Heart right ventricle (tissue), 16 donors: ENCODE measurements around the gene TTC16. TPM values are rescaled to one million over a fixed set of nuclear protein-coding genes. Genes with fewer than 3 reads are reported as not detected.

Experiments used
- ATAC-seq, 8 donors: fragments of 200-7000 bp; cut with Tn5 transposase; one replicate each; pipeline ENCODE4 v1.9.1; 2020; ENCODE audit warnings: mild to moderate bottlenecking in 8 of 8, moderate library complexity in 8 of 8, moderate number of reproducible peaks in 1 of 8
- DNase-seq, 2 donors: peaks; one replicate each; pipeline ENCODE4 v3.0.0-alpha.2; 2020
- H3K27ac ChIP-seq, 10 donors: fragments of 200-600 bp; sonication (generic) in 2 of 10; one replicate each; pipeline versions ENCODE4 v1.5.0 to v1.8.0; 2020 to 2022; ENCODE audit warnings: mild to moderate bottlenecking in 3 of 10
- H3K27me3 ChIP-seq, 7 donors: fragments of 200-600 bp; one replicate each; pipeline ENCODE4 v1.8.0; 2021 to 2022; ENCODE audit warnings: mild to moderate bottlenecking in 2 of 7
- H3K36me3 ChIP-seq, 9 donors: fragments of 200-600 bp; sonication (generic) in 1 of 9; one replicate each; pipeline versions ENCODE4 v1.5.0 to v1.8.0; 2020 to 2022; ENCODE audit warnings: mild to moderate bottlenecking in 2 of 9
- H3K4me1 ChIP-seq, 9 donors: fragments of 200-600 bp; sonication (generic) in 1 of 9; one replicate each; pipeline versions ENCODE4 v1.5.0 to v1.8.0; 2020 to 2022; ENCODE audit warnings: mild to moderate bottlenecking in 4 of 9
- H3K4me3 ChIP-seq, 10 donors: fragments of 200-600 bp; sonication (generic) in 2 of 10; one replicate each; pipeline versions ENCODE4 v1.5.0 to v1.8.0; 2020 to 2022; ENCODE audit warnings: mild to moderate bottlenecking in 7 of 10, moderate library complexity in 2 of 10
- H3K9me3 ChIP-seq, 11 donors: fragments of 200-600 bp in 10 of 11; sonication (generic) in 2 of 11; one replicate each; pipeline versions ENCODE4 v1.5.0 to v1.8.0; 2013 to 2022; ENCODE audit warnings: mild to moderate bottlenecking in 2 of 11, control low read depth in 1 of 11, moderate library complexity in 1 of 11
- WGBS, 2 donors: extraction: QIAGEN DNeasy Blood & Tissue Kit; methylation state at CpG; one replicate each; pipeline ENCODE4 v1.1.7; 2013; ENCODE audit warnings: inconsistent platforms in 1 of 2; 5-methylcytosine and 5-hydroxymethylcytosine counted together
- intact Hi-C, 10 donors: fragments of 100-400 bp; cut with DNase I; formaldehyde crosslinking; loops; one replicate each; pipeline versions ENCODE4 v1.11.1 to v1.14.2; 2022
- polyA plus RNA-seq, 2 donors: library from polyadenylated mRNA; stranded (reverse); fragments of 200-250 nt; gene quantifications; one replicate each; pipeline ENCODE4 v1.2.3, GENCODE V29; 2013
- total RNA-seq, 10 donors: library from RNA; stranded (reverse); fragmentation: NEBNext Ultra II Directional in 3 of 10; extraction: Animal tissue kit (Norgen Biotek cat#: 25700) in 3 of 10; gene quantifications; one replicate each; pipeline versions ENCODE4 v1.2.1 to v1.2.4, GENCODE V29; 2021 to 2023
- TF ChIP-seq, protein P1 (sequence below), 9 donors: fragments of 200-600 bp; sonication (generic) in 2 of 9; IDR thresholded peaks; one replicate each; pipeline versions ENCODE4 v1.5.0 to v1.8.0; 2021 to 2022; ENCODE audit warnings: antibody characterized with exemption in 9 of 9, mild to moderate bottlenecking in 5 of 9, moderate library complexity in 1 of 9
- donor health status: Arrhythmogenic right ventricular cardiomyopathy.
- donor health status: ischemic (EF 13 %, LVEDD 7.1; RV severe dilation, severe dysfunction).
- donor health status: healthy with polysubstance abuse.
- donor health status: DM: no; HTN: yes; CAD: no.
- donor health status: DM: no; HTN: no; CAD: no.
- donor health status: ischemic (EF 25% LVEDD 6.9; RV normal size, moderate dysfunction).
- donor health status: ischemic (EF 25% LVEDD 5.7; RV mildly dilated, moderate dysfunction).
- donor health status: healthy.
- donor health status: DM: yes; HTN: yes; CAD: no.
- donor health status: Ischemic cardiomyopathy.
- donor health status: ischemic (EF 35%, LVEDD 5.7; RV mildly dilated, moderate dysfunction).
- donor health status: nonischemic (EF 11% LVEDD 7.7; RV severe dilation, severe dysfunction).
- donor health status: DM: yes; HTN: yes; CAD: no.
- donor health status: PGD.
- donor health status: ischemic (EF 29% LVEDD 5.4; RV normal size, mild dysfunction).
- donor health status: nonischemic (EF 23%, LVEDD 6.1; RV moderate dilation, normal function).

TTC16 gene
- total and polyA plus RNA-seq, 12 donors = 0.04 to 1.4 (median 0.32) TPM; not detected in 1

DNA sequence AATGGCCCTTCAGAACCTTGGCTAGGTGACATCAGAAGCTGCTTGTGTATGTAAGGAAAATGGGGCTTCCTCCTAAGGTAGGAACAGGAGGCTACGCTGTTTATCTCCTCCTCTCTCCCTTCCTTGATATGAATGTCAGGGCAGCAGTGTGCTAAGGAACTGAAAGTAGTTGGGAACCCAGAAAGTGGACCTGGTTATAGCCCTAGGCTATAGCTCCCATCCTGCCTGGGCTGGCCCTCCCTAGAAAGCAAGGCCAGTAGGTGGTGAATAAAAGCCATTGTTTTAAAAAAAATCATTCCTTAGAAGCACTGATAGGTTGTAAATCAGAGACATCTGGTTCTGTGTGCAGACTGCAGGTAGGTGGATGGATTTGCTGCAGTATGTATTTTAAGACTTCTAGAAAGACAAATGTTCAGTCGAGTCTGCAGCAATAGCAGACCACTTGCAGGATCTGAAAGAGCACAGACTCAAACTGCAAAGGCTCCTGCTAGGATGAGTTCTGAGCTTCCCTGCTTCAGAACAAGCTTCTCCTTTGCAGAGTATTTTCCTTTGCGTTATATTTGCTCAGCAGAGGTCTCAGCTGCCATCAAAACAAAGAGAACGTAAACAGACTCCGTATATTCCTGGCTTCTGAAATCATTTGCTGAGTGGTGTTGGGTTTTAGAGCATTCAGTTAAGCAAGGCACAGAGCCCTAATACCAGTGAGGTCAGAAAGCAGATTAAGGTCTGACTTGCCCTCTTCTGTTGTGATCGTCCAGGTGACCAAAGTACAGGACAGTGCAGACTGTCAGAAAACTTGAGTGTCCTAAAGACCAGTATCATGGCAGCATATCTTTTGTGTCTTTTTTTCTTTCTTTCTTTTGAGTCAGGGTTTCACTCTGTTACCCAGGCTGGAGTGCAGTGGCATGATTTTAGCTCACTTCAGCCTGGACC lies 29.2 kb upstream of the TTC16 start:
- no peaks in the 10 kb centered on the region for H3K27me3 ChIP-seq
- H3K36me3 ChIP-seq = peaks cover 0 to 100% (median 61%) of the 10 kb centered on the region in 9 donors
- ATAC-seq (no peak), DNase-seq (no peak)
- no peak overlapping the region for H3K27ac ChIP-seq
- no peak overlapping the region for H3K4me3 ChIP-seq
- TF ChIP-seq, protein P1, sequence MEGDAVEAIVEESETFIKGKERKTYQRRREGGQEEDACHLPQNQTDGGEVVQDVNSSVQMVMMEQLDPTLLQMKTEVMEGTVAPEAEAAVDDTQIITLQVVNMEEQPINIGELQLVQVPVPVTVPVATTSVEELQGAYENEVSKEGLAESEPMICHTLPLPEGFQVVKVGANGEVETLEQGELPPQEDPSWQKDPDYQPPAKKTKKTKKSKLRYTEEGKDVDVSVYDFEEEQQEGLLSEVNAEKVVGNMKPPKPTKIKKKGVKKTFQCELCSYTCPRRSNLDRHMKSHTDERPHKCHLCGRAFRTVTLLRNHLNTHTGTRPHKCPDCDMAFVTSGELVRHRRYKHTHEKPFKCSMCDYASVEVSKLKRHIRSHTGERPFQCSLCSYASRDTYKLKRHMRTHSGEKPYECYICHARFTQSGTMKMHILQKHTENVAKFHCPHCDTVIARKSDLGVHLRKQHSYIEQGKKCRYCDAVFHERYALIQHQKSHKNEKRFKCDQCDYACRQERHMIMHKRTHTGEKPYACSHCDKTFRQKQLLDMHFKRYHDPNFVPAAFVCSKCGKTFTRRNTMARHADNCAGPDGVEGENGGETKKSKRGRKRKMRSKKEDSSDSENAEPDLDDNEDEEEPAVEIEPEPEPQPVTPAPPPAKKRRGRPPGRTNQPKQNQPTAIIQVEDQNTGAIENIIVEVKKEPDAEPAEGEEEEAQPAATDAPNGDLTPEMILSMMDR (IDR thresholded peaks at IDR 0.05) = no peak
- intact Hi-C loops = no loop called here
- H3K4me1 ChIP-seq = no peaks in the 10 kb centered on the region
- no peaks in the 10 kb centered on the region for H3K9me3 ChIP-seq
- 86 to 88% methylated on average over 6 of the region's 6 CpGs for WGBS, 2 donors

DNA sequence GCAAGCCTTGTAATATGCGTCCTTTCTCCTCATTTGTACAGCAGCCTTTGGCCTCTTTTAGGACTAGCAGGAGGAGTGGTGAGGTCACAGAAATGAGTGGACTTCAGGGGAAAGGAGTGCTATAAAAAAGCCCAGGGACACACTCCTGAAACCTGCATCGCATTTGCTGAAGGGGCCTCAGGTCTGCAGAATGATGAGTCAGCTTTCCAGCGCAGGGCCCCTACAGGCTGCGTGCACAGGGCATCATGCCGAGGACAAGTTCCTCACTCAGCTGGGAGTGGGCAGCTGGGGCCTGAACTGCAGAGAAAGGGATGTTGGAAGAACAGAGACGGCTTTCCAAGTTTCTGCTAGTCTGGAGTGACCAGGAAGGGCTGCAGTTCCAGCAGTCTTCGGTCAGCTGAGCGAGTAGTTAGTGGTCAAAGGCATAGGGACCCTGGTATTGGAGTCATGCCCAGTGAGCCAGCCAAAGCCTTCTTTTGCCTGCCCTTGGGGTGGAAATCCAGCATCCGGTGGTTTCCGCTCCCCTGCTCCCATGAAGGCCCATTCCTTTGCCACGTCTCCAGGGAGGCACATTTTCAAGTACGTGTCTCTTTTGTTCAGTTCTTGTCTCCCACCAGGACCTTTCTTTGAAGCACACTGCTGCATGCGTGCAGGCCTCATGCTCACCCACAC lies 26.4 kb upstream of the TTC16 start:
- 94 to 96% methylated on average over 13 of the region's 13 CpGs for WGBS, 2 donors
- H3K27me3 ChIP-seq = no peaks in the 10 kb centered on the region
- no peaks in the 10 kb centered on the region for H3K4me1 ChIP-seq
- H3K27ac ChIP-seq = no peak overlapping the region
- H3K4me3 ChIP-seq = no peak overlapping the region
- no peaks in the 10 kb centered on the region for H3K9me3 ChIP-seq
- DNase-seq = no peak
- no peak for ATAC-seq
- TF ChIP-seq, protein P1 (IDR thresholded peaks at IDR 0.05) = no peak
- peaks cover 0 to 90% (median 47%) of the 10 kb centered on the region in 9 donors for H3K36me3 ChIP-seq
- intact Hi-C loops = no loop called here

DNA sequence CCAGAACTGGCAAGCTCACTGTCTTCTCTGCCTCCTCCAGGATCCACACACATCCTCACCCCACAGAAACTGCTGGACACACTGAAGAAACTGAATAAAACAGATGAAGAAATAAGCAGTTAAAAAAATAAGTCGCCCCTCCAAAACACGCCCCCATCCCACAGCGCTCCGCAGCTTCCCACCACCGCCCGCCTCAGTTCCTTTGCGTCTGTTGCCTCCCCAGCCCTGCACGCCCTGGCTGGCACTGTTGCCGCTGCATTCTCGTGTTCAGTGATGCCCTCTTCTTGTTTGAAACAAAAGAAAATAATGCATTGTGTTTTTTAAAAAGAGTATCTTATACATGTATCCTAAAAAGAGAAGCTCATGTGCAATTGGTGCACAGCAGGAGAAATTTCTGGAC lies 25.1 kb upstream of the TTC16 start:
- DNase-seq = no peak
- peaks cover 0 to 83% (median 41%) of the 10 kb centered on the region in 9 donors for H3K36me3 ChIP-seq
- H3K4me1 ChIP-seq = no peaks in the 10 kb centered on the region
- H3K27me3 ChIP-seq = no peaks in the 10 kb centered on the region
- no peaks in the 10 kb centered on the region for H3K9me3 ChIP-seq
- H3K27ac ChIP-seq = no peak overlapping the region
- ATAC-seq = no peak
- TF ChIP-seq, protein P1 (IDR thresholded peaks at IDR 0.05) = no peak
- intact Hi-C loops = loop anchor here in 1 of 10 donors (10.0 kb wide), 1 partner anchor 196 kb away; no protein-coding TSS in a partner anchor
- no peak overlapping the region for H3K4me3 ChIP-seq
- 93 to 96% methylated on average over 10 of the region's 10 CpGs for WGBS, 2 donors

DNA sequence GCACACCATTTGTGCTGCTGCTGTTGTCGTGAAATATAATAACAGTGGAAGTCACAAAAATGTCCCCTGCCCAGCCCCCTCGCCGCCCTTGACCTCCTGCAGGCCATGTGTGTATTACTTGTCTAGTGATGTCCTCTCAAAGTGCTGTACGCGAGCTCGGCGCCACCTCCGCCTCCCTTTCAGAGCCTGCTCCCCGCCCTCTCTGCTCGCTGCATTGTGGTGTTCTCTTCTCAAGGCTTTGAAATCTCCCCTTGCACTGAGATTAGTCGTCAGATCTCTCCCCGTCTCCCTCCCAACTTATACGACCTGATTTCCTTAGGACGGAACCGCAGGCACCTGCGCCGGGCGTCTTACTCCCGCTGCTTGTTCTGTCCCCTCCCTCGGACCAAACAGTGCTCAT lies 23.8 kb upstream of the TTC16 start:
- TF ChIP-seq, protein P1 (IDR thresholded peaks at IDR 0.05) = no peak
- no peaks in the 10 kb centered on the region for H3K9me3 ChIP-seq
- 89 to 90% methylated on average over 20 of the region's 20 CpGs for WGBS, 2 donors
- intact Hi-C loops = loop anchor here in 1 of 10 donors (10.0 kb wide), 1 partner anchor 197 kb away; no protein-coding TSS in a partner anchor
- H3K27me3 ChIP-seq = no peaks in the 10 kb centered on the region
- no peaks in the 10 kb centered on the region for H3K4me1 ChIP-seq
- H3K4me3 ChIP-seq = no peak overlapping the region
- no peak overlapping the region for H3K27ac ChIP-seq
- peaks cover 0 to 70% (median 30%) of the 10 kb centered on the region in 9 donors for H3K36me3 ChIP-seq
- no peak for DNase-seq
- no peak for ATAC-seq
